ENCODE measurements around the gene IFI30. TPM values are rescaled to one million over a fixed set of nuclear protein-coding genes. Genes with fewer than 3 reads are reported as not detected.
"Not testable (repeated sequence)": the region's sequence is repeated elsewhere in the genome, so short reads cannot be mapped to it uniquely, and the experiment has no call there.

The IFI30 gene
- polyA plus RNA-seq, 4 donors, result 12.4 to 22.4 (median 15.3) TPM

DNA sequence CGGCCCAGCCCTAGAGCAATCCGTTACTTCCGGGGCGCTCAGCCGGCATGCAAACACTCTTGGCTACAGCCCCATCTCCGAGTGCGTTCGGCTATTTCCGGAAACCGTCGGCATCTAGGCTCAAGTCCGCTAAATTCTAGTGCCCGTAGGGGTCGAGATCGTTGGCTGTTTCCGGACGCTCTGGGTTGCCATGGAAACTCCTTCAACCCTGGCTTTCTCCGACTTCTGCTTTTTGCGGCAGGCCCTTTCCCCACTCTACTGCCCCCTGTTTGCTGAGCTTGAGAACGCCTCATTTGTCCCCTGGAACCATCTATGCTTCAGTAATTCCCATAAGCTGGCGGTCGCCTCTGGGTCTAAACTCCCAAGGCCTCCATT is 21.2 kb upstream of the IFI30 start:
- DNase-seq (ENCODE audit: low read depth in 4 of 4, low spot score in 2 of 4), result peak; percentile 94 to 98 (median 96)

DNA sequence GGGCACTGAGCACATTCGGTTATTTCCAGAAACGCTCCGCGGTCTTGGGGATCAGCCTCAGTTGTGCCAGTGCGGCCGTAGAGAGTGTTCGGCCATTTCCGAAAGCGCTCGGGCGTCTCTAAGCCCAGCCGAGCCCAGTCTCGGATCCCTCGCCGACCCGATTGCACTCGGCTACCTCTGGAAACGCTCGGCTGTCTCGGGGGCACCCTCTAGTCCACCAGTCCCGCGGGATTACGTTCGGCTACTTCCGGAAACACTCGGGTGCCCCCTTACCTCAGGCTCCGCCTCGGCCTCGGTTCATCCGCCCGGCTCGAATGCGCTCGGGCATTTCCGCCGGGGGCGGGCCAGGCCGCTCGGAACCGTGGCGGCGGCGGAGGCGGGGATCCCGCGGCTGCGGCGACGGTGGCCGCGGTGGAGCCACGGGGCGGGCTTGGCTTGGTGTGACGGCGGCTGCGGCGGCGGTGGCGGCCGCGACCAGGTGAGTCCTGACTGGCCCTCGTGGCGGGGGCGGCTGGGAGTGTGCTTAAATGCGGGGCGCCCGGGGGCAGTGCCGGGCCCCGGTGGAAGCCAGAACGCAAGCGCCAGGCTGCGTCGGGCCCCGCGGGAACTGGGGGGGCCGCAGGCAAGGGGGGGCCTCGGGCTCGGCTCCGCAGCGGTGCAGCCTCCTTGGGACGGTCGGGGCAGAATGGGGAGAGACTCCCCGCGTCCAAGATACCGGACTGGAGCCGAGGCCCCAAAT is 20.6 kb upstream of the IFI30 start, which contains the start of gene PIK3R2:
Gene PIK3R2, plus strand, starts transcription at position 347 of the 739 bp plus-strand sequence. CDS start 2,717 bp downstream, outside the sequence.
- DNase-seq (ENCODE audit: low read depth in 4 of 4, low spot score in 2 of 4), result peak; percentile 98 to 99 (median 99)

DNA sequence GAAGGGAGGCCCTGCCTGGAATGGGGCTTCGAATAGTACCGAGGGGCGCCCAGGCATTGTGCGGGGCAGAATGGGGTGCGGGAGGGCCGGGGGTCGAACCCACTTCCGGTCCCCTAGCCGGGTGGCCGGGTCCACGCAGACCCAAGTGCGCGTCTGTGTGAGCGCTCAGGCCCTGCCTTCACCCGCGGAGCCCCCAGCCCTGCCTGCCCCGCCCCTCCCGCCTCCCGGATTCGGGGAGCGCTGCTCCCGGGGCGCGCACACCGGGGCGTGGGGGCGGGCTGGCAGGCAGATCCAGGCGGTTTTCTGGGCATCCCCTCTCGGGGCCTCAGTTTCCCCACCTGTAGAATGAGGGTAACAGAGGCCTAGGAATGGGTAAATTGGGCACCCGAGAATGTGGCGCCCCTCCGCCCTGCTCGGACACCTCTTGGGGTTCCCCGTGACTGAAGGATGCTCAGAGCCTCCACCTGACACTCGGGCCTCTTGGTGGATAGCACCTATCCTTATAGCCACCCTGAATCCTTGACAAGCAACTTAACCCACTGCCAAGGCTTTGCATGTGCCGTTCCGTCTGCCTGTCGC is 20.0 kb upstream of the IFI30 start:
- DNase-seq (ENCODE audit: low read depth in 4 of 4, low spot score in 2 of 4), result no peak

DNA sequence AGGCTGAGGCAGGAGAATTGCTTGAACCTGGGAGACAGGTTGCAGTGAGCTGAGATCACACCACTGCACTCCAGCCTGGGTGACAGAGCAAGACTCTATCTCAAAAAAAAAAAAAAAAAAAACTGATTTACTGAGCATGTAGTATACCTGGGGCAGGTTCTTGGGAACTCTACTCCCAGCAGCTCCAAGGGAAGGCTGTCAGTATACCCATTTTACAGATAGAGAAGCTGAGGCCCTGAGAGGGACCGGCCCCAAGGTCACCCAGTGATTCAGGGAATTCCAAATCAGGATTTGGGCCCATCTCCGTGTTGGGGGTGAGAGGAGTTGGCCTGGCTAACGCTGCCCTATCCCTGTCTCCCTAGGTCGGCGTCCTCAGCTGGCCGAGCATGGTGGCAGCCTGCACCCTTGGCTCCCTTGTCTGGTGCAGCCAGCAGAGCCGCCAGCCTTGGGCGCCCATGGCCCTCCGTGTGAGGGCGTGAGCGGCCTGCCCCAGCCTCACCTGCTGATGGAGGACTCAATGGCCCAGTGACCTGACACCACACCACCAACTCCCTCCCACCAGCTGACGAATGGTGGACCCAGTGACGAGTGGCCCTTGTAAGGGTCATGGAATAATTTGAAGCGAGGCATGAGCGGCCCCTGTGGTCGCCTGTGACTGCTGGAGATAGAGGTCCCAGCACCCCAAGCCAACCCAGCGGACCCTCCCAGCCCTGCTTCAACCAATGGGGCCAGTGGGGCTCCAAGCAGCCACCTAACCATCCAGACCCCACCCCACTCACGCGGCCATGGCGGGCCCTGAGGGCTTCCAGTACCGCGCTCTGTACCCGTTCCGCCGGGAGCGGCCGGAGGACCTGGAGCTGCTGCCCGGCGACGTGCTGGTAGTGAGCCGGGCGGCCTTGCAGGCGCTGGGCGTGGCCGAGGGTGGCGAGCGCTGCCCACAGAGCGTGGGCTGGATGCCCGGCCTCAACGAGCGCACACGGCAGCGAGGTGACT is 18.2 kb upstream of the IFI30 start:
- no peak for DNase-seq (ENCODE audit: low read depth in 4 of 4, low spot score in 2 of 4)

DNA sequence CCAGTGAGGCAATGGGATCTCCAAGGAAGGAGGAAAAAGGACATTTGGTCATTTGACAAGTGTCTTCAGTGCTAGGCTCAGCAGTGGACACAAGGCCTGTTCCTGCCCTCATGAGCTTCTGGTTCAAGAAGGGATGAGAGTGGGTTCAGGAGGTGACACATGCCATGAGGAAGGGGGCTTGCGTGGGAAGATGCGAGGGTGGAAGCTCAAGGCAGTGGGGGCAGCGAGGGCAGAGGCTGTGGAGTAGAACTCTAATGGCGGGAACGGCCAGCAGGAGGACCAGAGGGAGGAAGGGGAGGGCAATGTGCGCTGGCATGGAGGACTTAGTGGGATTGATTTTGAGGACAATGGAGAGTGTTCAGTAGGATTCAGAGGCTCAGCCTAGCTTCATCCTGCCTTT is 17.3 kb upstream of the IFI30 start:
- DNase-seq (ENCODE audit: low read depth in 4 of 4, low spot score in 2 of 4), result no peak

DNA sequence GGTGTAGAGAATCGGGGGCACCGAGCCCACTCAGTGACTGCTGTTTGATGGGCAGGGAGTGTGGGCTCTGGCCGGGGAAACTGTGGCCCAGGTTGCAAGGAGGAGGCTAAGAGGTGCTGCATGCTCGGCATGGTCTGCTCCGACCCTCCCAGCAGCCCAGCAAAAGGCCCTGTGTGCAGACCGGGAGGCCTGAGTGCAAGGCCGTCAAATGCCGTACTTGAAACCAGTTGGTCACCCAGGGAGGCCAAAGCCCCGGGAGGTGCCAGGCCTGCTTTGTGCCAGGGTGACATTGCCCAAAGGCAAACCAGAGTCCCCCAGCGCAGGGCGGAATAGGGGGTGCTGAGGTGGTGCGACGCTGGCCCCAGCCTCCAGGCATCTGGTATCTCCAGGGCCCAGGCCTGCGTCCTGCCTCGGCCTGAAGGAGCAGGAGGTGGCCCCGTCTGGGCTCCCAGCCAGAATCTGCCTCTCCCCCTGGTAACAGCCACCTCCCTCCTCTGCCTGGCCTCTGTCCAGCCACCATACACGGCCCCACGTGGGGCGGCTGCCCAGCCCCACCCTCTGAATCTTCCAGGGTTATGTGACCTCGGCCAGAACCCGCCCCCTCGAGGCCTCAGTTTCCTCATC is 16.7 kb upstream of the IFI30 start:
- peak in 2 of 4 donors; percentile 57 to 66 for DNase-seq (ENCODE audit: low read depth in 4 of 4, low spot score in 2 of 4)

DNA sequence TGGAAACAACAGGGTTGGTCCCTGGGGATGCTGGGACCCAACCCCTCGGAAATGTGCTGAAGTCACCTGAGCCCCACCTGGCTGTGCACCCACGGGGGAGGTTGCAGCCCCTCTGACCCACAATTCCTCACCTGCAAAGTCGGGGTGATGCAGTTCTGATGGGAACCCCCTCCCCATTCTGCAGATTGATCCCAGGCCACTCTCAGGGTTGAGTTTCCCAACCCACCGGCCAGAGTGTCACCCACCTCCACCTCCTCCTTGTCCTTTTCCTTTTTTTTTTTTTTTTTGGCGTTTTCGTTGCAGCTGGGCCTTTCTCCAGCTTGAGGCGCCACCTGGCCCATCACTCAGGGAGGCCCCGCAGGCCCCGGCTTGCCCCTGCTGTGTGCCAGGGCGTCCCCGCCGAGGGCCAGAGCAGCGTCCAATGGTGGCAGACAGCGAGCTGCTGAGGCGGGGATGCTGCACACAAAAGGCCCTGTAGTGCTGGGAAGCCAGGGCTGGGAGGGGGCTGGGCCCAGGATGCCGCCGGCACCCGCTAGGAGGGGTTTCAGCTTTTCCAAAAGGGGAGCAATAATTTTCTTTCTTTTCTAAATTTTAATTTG is 16.0 kb upstream of the IFI30 start:
- no peak for DNase-seq (ENCODE audit: low read depth in 4 of 4, low spot score in 2 of 4)

DNA sequence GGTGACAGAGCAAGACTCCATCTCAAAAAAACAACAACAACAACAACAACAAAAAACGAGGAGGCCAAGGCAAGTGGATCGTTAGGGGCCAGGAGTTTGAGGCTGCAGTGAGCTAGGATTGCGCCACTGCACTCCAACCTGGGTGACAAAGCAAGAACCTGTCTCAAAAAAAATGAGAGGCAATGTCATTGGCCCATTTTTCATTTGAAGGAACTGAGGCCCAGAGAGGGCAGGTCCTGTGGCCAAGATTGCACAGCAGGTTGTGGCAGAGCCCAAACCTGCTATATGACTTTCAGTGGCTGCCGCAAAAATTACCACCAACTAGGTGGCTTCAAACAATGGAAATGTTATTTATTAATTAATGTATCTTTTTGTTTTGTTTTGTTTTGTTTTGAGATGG is 15.1 kb upstream of the IFI30 start:
- DNase-seq (ENCODE audit: low read depth in 4 of 4, low spot score in 2 of 4), result no peak

DNA sequence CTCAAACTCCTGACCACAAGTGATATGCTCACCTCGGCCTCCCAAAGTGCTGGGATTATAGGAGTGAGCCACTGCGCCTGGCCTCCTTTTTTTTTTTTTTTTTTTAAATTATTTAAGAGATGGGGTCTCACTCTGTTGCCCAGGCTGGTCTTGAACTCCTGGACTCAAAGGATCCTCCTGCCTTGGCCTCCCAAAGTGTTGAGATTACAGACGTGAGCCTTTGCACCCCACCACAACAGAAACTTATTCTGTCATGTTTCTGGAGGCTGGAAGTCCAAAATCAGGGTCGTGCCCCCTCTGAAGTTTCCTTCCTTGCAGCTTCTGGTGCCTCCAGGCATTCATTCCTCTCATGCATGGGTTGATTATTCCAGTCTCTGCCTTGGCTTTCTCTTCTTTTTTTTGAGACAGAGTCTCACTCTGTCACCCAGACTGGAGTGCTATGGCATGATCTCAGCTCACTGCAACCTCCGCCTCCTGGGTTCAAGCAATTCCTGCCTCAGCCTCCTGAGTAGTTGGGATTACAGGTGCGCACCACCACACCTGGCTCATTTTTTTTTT is 14.5 kb upstream of the IFI30 start:
- DNase-seq (ENCODE audit: low read depth in 4 of 4, low spot score in 2 of 4), result not testable (repeated sequence)

DNA sequence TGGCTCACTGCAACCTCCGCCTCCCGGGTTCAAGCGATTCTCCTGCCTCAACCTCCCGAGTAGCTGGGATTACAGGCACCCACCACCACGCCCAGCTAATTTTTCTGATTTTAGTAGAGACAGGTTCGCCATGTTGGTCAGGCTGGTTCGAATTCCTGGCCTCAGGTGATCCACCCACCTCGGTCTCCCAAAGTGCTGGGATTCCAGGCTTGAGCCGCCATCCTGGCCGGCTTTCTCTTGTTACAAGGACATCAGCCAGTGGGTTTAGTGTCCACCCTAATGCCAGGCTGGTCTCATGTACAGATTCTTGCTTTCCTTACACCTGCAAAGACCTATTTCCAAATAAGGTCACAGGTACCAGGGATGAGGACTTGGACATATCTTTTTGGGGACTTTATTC is 13.8 kb upstream of the IFI30 start:
- no peak for DNase-seq (ENCODE audit: low read depth in 4 of 4, low spot score in 2 of 4)

DNA sequence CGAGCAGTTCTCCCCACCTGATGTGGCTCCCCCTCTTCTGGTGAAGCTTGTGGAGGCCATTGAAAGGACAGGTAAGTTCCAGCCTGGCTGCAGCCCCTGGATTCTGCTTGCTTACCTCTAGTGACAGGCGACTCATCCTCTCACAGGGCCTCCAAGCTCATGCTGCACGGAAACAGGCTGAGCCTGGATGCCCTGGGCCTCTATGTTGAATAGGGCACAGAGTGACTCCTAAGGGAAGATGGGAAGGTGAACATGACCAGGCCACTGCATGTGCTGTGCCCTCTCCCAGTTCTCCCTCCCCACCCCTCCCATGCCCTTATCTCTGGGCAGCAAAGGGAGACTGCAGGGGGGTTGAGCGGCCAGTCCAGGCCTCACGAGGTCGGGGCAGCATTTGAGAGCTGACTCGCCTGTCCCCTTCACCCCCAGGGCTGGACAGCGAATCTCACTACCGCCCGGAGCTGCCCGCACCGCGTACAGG is 13.1 kb upstream of the IFI30 start:
- DNase-seq (ENCODE audit: low read depth in 4 of 4, low spot score in 2 of 4), result no peak

DNA sequence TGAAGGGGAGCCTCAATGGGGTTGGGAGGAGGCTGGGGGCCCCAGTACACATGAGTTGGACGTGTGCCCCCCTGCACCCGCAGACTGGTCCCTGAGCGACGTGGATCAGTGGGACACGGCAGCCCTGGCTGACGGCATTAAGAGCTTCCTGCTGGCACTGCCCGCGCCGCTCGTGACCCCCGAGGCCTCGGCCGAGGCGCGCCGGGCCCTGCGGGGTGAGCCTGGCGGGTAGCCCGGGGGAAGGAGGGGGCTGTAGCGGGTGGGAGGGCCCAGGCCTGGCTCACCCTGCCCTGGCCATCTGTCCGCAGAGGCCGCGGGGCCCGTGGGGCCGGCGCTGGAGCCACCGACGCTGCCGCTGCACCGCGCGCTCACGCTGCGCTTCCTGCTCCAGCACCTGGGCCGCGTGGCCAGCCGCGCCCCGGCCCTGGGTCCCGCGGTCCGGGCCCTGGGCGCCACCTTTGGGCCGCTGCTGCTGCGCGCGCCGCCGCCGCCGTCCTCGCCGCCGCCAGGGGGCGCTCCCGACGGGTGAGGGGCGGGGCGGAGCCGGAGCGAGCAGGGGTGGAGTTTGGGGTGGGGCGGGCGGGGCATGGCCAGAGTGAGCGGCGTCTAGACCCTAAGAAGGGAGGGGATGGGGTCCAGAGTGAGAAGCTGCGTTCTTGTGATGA is 12.5 kb upstream of the IFI30 start:
- DNase-seq (ENCODE audit: low read depth in 4 of 4, low spot score in 2 of 4), result no peak

DNA sequence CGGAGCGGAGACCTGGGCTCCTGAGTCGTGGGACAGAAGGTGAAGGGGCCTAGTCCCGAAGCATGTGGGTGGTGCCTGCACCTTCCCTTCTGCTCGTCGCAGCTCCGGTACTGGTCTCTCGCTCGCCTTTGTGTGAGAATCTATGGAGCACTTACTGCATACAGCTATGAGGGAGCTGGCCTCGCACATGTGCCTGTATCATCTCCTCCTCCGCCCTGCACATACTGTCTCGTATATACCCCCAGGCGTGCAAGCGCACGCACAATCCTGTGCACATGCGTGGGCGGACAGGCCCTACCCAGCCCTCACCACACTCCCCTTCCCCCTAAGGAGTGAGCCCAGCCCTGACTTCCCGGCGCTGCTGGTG is 12.0 kb upstream of the IFI30 start:
- no peak for DNase-seq (ENCODE audit: low read depth in 4 of 4, low spot score in 2 of 4)

DNA sequence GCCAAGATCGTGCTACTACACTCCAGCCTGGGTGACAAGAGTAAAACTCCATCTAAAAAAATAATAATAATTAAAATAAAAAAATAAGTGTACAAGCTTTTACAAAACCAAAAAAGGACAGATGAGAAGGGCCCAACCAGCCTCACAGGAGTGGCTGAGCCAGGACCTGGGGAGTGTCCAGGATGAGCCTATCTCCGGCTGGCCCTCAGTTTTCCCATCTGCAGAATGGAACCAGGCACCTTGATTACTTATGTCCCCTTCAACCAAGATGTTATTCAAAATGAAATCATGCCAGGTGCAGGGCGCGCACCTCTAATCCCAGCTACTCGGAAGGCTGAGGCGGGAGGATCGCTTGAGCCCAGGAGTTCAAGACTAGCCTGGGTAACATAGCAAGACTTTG is 9.5 kb upstream of the IFI30 start:
- DNase-seq (ENCODE audit: low read depth in 4 of 4, low spot score in 2 of 4), result no peak

DNA sequence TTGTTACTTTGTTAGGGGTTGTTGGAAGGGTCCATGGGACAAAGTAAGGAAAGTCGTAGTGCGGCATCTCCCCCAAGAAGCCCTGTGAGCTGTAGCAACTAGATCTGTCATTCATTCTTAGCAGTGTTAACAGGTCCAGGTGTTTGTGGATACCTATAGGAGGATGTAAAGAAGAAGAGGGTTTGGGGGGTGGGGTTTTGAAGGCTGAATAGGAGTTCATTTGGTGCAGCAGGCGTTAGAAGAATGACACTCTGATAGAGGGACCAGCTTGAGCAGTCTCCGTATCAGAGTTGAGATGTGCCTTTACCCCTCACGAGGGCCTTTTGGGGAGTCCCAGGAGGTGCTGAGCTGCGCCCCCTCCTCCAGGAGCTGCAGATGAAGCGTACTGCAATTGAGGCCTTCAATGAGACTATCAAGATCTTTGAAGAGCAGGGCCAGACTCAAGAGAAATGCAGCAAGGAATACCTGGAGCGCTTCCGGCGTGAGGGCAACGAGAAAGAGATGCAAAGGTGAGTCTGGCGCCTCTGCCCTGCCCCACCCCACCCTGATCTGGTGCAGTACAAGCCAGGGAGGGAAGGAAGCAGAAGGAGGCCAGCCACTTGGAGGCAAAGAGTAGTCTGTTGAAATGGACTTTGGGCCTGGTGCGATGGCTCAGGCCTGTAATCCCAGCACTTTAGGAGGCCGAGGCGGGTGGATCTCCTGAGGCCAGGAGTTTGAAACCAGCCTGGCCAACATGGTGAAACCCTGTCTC is 7.6 kb upstream of the IFI30 start:
- DNase-seq (ENCODE audit: low read depth in 4 of 4, low spot score in 2 of 4), result no peak

DNA sequence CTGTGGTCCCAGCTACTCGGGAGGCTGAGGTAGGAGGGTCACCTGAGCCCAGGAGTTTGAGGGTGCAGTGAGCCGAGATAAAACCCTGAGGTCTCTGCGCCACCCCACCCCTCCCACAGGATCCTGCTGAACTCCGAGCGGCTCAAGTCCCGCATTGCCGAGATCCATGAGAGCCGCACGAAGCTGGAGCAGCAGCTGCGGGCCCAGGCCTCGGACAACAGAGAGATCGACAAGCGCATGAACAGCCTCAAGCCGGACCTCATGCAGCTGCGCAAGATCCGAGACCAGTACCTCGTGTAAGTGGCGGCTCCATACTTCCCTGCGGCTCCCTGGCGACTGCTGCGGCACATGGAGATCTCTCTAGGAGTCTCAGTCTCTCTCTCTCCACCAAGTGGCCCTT is 6.6 kb upstream of the IFI30 start:
- DNase-seq (ENCODE audit: low read depth in 4 of 4, low spot score in 2 of 4), result no peak

DNA sequence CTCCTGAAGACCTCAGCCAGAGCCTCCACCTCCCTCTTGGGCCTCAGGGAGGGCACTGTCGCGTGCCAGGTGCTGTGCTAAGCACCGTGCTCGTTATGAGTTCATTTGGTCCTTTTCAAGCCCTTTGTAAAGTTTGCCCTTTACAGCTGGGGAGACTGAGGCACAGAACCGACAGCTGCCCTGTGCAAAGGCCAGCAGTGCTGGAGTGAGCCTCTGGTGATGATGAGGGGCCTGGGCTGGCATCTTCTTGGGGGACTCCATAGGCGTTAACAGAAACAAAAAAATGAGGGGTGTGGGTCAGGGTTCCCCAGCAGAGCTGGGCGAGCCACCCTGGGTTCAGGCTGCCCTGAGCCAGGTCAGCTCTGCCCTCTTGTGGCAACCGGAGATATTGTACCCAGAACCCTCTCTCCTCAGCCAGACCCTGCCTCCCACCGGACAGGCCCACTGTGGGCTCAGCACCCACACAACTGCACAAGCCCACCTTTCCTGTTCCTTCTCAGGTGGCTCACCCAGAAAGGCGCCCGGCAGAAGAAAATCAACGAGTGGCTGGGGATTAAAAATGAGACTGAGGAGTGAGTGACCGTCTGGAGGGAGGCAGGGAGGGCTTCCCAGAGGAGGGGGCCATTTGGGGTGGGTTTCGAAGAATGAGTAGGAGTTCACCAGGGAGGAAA is 5.5 kb upstream of the IFI30 start:
- DNase-seq (ENCODE audit: low read depth in 4 of 4, low spot score in 2 of 4), result no peak

DNA sequence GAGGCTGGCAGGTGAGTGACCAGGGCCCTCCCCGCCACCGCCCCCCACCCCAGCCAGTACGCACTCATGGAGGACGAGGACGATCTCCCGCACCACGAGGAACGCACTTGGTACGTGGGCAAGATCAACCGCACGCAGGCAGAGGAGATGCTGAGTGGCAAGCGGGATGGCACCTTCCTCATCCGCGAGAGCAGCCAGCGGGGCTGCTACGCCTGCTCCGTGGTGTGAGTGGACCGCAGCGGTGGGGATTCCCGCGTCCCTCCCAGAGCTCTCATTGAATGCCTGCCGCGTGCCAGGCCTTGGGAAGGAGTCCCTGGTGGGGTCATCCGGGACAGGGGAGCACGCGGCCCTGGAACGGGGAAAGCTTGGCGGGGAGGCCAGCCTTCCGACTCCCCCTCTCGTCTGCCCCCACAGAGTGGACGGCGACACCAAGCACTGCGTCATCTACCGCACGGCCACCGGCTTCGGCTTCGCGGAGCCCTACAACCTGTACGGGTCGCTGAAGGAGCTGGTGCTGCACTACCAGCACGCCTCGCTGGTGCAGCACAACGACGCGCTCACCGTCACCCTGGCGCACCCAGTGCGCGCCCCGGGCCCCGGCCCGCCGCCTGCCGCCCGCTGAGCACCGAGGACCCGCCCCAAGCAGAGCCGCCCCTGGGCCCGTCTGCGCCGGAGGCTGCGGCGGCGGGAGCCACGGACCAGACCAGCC is 4.8 kb upstream of the IFI30 start:
- no peak for DNase-seq (ENCODE audit: low read depth in 4 of 4, low spot score in 2 of 4)

Measured in left renal cortex interstitium (tissue), 4 donors.